HEK293T (cell line): ENCODE data around the gene FHIT.

Source experiments
- ARNT ChIP-seq: fragments of 450-650 bp; IDR thresholded peaks from 2 replicates; pipeline ENCODE4 v1.6.1; 2017; ENCODE audit warnings: mild to moderate bottlenecking
- FOXA1 ChIP-seq: fragments of 450-650 bp; IDR thresholded peaks from 2 replicates; pipeline ENCODE4 v1.6.1; 2016; ENCODE audit warnings: mild to moderate bottlenecking
- FOXM1 ChIP-seq: fragments of 450-650 bp; IDR thresholded peaks from 2 replicates; pipeline ENCODE4 v1.6.1; 2017; ENCODE audit warnings: mild to moderate bottlenecking, borderline replicate concordance
- HDGF ChIP-seq: fragments of 450-650 bp; IDR thresholded peaks from 2 replicates; pipeline ENCODE4 v1.6.1; 2017; ENCODE audit warnings: antibody characterized with exemption, borderline replicate concordance
- SP1 ChIP-seq: fragments of 450-650 bp; IDR thresholded peaks from 2 replicates; pipeline ENCODE4 v1.6.1; 2017
- ZNF384 ChIP-seq: fragments of 450-650 bp; IDR thresholded peaks from 2 replicates; pipeline ENCODE4 v1.6.1; 2016

DNA sequence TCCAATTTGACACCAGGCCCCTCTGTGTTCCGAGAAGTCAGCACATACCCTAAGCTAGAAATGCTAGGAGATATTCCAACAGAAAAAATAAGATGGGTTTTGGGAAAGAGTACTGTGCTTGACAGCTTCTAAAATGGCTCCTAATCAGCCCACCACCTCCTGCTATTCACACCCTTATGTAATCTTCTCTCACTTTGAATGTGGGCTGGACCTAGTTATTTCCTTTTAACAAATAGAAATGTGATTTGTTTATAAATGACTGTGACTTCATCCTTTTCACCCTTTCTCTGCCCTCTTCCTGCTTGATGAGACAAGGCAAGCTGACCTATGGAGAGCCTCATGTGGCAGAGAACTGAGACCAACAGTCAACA lies 961.1 kb downstream of the FHIT start:
- TF ChIP-seq SP1 = no peak
- TF ChIP-seq FOXA1 = no peak
- TF ChIP-seq FOXM1 = no peak
- no peak for TF ChIP-seq ZNF384
- no peak for TF ChIP-seq HDGF
- no peak for TF ChIP-seq ARNT
